Adipose tissue (tissue), 3 donors: ENCODE data around the gene MYL1. TPM values are rescaled to one million over a fixed set of nuclear protein-coding genes. Genes with fewer than 3 reads are reported as not detected.

Experiments used
- H3K27ac ChIP-seq: one replicate; pipeline ENCODE4 v1.5.1; 2013; ENCODE audit warnings: low read depth, low read length
- WGBS, 3 donors: extraction: QIAGEN DNeasy Blood & Tissue Kit; methylation state at CpG; one replicate each; pipeline ENCODE4 v1.1.7; 2013; 5-methylcytosine and 5-hydroxymethylcytosine counted together
- polyA plus RNA-seq, 3 donors: library from polyadenylated mRNA; stranded (reverse); fragments of 200-250 nt; gene quantifications; one replicate each; pipeline ENCODE4 v1.2.3, GENCODE V29; 2013
- donor health status: healthy with polysubstance abuse.
- donor health status: Bipolar disorder and iron deficiency.
- donor health status: healthy.

Gene MYL1
- polyA plus RNA-seq, result 1 to 10 TPM in 1 of 3 donors, under 1 TPM in 1, not detected in 1; 0.24 to 3.4 TPM

DNA sequence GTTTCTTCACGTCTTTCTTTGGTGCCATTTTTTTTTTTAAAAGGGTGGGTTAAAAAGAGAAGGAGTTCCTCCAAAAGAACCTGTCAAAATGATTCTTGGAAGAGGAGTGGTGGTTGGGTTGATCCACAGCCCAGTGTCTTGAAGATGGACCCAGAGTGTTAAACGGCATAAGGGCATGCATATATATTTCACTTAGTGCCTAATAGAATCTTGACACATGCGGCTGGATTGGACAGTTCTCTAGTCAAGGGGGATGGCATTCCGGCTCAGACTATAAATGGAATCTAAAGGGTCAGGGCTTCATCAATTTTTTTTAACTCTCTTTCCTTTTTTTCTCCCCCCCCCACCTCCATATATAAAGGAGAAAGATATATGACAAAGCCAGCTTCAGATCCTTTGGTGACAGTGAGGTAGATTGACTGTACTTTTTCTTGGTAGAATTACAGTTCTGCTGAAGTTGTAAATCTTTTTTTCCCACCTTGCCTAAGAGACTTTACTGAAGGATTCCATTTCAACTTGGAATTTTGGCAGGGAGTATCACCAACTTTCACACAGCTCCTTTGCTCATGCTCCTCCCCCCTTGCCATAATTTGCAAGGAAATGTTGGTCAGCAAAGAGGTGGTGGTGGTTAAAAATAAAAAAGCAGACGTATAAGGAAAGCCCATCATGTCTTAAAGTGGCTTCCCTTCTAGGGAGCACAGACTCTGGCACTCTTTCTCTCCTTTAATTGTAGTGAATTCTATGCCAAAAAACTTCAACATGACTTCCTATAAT is at the start of gene MYL1:
Gene MYL1 (minus strand): TSS at position 160 of the 774 bp plus-strand sequence. CDS start 132 bp downstream, at position 28.
- WGBS, 3 donors, result 67 to 73% (median 70%) methylated on average over 5 of the region's 5 CpGs
- H3K27ac ChIP-seq, result no peak within 1 kb of the TSS

DNA sequence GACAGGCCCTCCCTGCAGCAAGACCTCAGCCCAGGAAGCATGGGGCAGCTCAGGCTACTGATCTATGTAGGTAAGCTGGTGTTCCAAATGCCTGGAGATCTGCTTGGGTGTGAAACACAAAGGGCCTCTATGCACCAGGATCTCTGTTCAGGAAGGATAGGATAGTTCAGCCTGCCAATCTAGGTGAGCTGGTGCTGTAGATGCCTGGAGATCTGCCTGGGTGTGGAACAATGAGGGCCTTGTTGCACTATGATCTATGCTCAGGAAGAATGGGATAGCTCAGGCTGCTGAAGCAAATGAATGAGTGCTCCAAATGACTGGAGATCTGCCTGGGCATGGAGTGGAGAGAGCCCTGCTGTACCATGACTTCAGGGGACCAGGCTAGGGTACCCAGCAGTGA is 48.9 kb upstream of the MYL1 start:
- no peak overlapping the region for H3K27ac ChIP-seq

GRCh38 chr2:210363261-210363660 is 48.3 kb upstream of the MYL1 start:
- H3K27ac ChIP-seq, result no peak overlapping the region

GRCh38 chr2:210360412-210360811 is 45.4 kb upstream of the MYL1 start:
- 26 to 46% (median 29%) methylated on average over 1 of the region's 1 CpG for WGBS, 3 donors

DNA sequence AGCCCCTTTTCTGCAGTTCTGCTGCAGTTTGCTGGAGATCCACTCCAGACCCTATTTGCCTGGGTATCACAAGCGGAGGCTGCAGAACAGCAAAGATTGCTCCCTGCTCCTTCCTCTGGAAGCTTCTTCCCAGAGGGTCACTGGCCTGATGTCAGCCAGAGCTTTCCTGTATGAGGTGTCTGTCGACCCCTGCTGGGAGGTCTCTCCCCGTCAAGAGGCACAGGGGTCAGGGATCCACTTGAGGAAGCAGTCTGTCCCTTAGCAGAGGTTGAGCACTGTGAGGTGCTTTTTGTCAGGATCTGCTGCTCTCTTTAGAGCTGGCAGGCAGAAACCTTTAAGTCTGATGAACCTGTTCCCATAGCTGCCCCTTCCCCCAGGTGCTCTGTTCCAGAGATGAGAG is 42.0 kb upstream of the MYL1 start:
- H3K27ac ChIP-seq, result no peak overlapping the region
- 35 to 45% (median 45%) methylated on average over 3 of the region's 3 CpGs for WGBS, 3 donors

More at GRCh38 chr2:210360412-210360811, 45.4 kb upstream of the MYL1 start:
- H3K27ac ChIP-seq, result no peak overlapping the region

GRCh38 chr2:210337159-210337558 is 22.2 kb upstream of the MYL1 start:
- H3K27ac ChIP-seq, result no peak overlapping the region
- WGBS, 3 donors, result 59 to 64% (median 59%) methylated on average over 2 of the region's 2 CpGs

DNA sequence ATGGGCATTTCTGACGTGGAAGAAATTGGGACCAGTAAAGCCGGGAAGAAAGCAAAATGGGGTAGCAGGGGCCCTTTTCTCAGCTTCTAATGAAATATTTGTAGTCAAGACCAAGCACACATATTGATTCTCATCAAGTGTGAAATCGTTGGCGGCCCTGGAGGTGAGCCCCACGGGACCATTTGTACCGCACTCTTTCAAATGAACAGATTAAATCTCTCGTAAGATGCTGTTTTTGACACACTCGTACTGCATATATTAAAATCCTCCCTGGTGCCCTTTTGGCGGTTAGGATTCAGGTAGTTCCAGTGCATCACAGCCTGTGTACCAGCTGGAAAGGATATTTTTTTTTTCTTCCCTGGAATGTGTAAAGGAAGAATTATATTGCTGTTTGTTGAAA is 9.9 kb upstream of the MYL1 start:
- WGBS, 3 donors, result 84 to 89% (median 88%) methylated on average over 9 of the region's 9 CpGs

DNA sequence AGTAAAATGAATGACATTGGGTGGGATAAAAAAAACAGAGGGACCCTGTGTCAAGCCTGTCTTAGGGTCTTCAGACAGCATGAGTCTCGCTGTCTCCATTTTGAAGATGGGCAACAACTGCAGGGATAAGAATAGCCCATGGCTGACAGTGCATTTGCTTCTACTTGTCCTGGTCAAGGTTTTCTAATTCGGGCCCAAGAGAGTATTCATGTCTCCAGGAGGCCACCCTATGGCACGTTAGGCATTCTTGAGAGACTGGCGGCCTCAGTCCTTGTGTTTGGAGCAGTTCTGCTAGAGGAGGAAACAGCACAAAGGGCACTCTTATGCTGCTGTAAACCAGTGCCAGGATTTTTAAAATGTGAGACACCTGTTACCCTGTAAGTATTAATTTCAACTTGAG is 9.5 kb upstream of the MYL1 start:
- no peak overlapping the region for H3K27ac ChIP-seq
- 61 to 68% (median 62%) methylated on average over 4 of the region's 4 CpGs for WGBS, 3 donors

More for the DNA sequence above, 9.9 kb upstream of the MYL1 start:
- no peak overlapping the region for H3K27ac ChIP-seq

DNA sequence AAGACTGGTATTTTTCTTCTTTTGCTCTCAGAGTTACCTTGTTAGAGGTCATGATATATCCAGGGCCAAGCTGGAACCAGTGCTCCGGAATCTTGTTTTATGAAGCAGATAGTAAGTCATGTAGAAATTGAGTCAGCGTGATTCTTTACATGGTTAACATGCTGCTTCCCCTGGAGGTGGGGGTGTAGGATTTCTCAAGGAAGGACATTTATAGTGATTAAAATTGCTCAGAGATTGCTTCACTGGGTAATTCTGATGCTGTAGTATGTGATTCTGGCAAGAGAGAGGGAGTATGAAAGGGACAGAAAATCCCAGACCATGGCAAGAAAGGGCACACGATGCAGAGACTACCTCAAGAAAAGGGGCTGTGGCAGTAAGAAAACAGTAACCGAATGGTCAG is 8.0 kb upstream of the MYL1 start:
- WGBS, 3 donors, result 82 to 90% (median 86%) methylated on average over 4 of the region's 4 CpGs
- no peak overlapping the region for H3K27ac ChIP-seq

DNA sequence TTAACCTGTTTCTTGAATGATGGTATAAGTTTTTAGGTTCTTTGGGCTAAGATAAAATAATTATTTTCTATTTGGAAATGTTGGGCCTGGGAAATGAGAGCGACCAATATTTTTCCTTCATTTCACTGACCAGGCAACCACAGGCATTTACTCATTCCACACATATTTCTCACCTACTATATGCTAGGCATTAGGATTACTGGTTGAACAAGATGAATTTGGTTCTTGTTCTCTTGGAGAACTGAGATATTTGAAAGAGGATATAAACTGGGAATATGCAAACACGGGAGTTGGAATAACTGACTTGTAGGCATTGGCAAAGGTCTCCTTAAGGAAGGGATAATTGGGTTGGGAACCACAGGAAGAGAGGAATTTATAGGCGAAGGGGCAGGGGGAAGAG is 3.9 kb upstream of the MYL1 start:
- H3K27ac ChIP-seq, result no peak overlapping the region
- WGBS, 3 donors, result 60 to 71% (median 66%) methylated on average over 3 of the region's 3 CpGs

DNA sequence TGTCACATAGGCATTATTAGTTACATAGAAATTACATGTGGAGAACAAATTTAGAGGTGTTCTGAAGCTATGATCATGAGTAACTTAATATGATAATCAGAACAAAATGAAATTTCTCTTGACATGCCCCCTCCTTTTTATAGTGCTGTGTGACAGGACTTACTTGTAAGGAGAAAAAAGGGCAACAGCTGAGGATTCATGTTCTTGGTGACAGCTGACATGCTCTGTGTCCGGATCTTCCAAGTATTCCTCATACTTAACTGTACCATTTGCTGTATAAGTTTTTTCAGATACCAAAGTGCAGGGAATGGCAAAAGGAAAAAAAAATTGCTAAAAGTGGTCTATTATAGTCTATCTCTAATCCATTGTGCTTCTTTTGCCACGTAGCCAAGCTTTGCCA is 3.5 kb upstream of the MYL1 start:
- WGBS, 3 donors, result 73 to 80% (median 74%) methylated on average over 2 of the region's 2 CpGs

DNA sequence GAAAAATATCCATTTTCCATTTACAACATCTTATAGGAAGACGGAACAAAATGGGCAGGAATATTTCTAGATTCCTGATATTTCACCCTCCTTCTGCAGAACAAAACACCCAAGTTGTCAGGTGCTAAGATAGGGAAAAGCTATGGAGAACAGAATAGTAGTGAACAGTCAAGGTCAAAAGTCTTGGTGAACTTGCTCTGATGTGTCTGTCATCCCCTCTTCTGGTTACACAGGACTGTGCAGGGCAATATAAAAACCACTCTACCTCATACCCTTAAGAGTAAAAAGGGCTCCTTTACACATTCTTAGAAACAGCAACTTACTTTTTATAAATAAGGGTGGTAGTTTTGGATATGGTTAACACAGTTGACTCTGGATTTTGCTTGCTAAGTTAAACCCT is 4.4 kb downstream of the MYL1 start:
- 2 to 49% (median 30%) methylated on average over 1 of the region's 1 CpG for WGBS, 3 donors
- no peak overlapping the region for H3K27ac ChIP-seq

More for the DNA sequence above, 3.5 kb upstream of the MYL1 start:
- no peak overlapping the region for H3K27ac ChIP-seq

GRCh38 chr2:210309548-210310233 is 5.3 kb downstream of the MYL1 start:
- WGBS, 3 donors, result 39 to 51% (median 46%) methylated on average over 1 of the region's 1 CpG

GRCh38 chr2:210303498-210303897 is 11.5 kb downstream of the MYL1 start:
- 72 to 92% (median 86%) methylated on average over 3 of the region's 3 CpGs for WGBS, 3 donors

More at GRCh38 chr2:210309548-210310233, 5.3 kb downstream of the MYL1 start:
- H3K27ac ChIP-seq, result no peak overlapping the region

DNA sequence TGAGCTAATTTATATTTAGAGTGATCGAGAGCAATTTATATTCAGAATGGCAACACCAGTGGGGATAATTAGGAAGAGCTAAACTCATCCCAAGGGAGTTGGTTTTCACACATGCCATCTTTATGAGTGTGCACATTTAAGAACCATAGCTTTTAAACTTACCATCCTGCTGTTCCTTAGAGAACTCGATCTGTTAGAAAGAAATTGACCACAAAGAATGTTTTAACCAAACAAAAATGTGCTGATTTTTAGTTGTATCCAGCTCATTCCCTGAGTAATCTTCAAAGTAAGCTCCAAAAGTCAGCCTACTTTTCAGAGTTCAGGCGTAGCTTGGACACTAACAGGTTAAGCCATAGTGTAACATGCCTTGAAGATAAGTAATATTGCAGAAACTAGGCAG is 12.6 kb downstream of the MYL1 start:
- 57 to 62% (median 60%) methylated on average over 3 of the region's 3 CpGs for WGBS, 3 donors
- H3K27ac ChIP-seq, result no peak overlapping the region

More at GRCh38 chr2:210303498-210303897, 11.5 kb downstream of the MYL1 start:
- no peak overlapping the region for H3K27ac ChIP-seq

DNA sequence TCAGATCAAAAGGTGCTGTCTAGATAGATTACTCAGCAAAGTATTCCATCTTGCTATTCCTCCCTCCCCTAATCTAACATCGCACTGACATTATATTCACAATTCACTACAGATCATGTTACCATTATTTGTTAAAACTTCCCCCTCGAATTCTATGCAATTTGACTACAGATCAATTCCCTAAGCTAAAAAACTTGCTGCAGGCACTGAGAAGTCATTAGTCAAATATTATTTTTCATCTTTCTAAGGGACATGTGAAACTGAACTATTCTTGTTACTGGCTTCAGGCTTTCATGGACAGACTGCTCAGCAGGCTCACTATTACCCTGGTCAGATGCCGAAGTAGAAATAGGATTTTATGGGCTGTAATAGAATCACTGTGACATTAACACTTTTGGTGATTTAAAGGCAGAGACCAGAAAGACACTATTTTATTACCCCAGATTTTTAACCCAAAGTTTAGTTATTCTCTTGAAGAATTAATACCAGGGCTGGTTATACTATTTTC is 15.1 kb downstream of the MYL1 start:
- 54 to 65% (median 62%) methylated on average over 3 of the region's 3 CpGs for WGBS, 3 donors
- no peak overlapping the region for H3K27ac ChIP-seq

DNA sequence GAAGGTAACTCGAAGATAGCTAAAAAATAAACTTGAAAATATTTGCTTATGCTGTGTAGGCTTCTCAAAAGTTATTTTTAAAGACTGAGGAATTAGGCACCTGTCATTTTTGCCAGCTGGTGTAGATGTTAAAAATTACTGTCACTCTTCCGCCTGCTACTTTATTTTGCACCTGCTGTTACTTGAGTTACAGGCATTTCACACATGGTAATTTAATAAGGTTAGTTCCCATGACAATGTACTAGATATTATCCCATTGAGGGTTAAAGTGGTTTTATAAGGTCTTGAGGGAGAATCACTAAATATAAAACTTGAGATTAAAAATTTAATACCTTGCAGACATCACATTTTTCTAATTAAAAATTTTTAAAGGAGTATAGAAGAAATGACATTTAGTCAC is 26.6 kb downstream of the MYL1 start:
- WGBS, 3 donors, result 74 to 87% (median 81%) methylated on average over 2 of the region's 2 CpGs

DNA sequence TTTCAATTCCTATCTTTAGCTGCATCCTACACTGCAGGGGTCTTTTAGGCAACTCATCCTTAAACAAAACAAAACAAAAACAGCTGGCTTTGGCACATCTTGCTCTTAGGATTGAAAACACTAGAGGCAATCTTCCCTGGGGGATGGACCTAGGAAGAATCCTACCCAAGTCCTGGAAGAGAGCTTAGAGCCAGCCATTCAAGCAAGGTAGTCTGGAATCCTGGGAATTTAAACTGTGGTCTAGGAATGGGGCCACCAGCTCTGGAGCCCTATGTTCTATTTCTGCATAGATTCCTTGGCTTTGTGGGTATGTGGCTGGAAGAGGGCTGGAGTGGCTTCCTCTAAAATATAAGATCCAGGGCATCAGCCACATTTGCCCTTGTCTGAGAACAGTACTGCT is 27.7 kb downstream of the MYL1 start:
- no peak overlapping the region for H3K27ac ChIP-seq

More for the DNA sequence above, 26.6 kb downstream of the MYL1 start:
- no peak overlapping the region for H3K27ac ChIP-seq

DNA sequence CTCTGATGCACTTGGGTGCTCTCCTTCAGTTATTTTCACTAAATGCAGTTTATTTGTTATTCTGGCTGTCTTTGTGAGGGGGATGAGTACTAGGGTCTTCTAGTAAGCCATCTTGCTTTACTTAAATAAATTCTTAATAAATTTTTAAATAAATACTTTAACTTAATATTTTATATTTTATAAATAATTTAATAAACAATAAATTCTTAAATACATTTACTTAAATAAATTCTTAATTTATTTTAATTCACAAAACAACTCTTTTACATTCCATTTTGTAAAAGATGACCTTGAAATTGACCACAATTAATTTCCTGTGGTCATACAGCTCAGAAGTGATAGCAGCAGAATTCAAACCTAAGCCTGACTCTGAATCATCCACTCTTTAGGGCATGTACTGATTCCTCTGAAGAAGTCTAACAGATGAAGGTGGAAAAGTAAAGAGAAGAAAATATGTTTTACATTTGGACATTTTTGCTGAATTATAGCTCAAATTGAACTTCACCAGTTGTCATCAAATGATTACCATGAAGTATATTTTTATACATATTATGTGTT is 28.8 kb downstream of the MYL1 start:
- no peak overlapping the region for H3K27ac ChIP-seq
